ENCODE data around the gene XCL1. TPM values are rescaled to one million over a fixed set of nuclear protein-coding genes. Genes with fewer than 3 reads are reported as not detected.

XCL1 gene
- total and polyA plus RNA-seq, 2 of the 13 experiments (the other 11 are each of a cell fraction or from before 2014, with no cell fraction given): 2.5 to 7.6 TPM

- TF ChIP-seq SAFB2 (CRISPR knock-in tag; IDR thresholded peaks at IDR 0.05; ENCODE audit: borderline replicate concordance, low read depth) (no peak), SOX6 (IDR thresholded peaks at IDR 0.05) (no peak), SOX6 (CRISPR knock-in tag; IDR thresholded peaks at IDR 0.05) (no peak), MXD3 (CRISPR knock-in tag; IDR thresholded peaks at IDR 0.05) (no peak), FOXO4 (CRISPR knock-in tag; conservative IDR thresholded peaks at IDR 0.05) (no peak)
These were observed 29.0 kb downstream of the XCL1 start (continued) for GRCh38 chr1:168605443-168605842.

- H4K20me1 ChIP-seq (ENCODE audit: insufficient read depth, low read length): no peaks in the 10 kb centered on the region
- ATAC-seq (no peak), DNase-seq (ENCODE audit: low spot score) (no peak), FAIRE-seq (no peak)
- no peaks in the 10 kb centered on the region for H3K36me3 ChIP-seq (replicated peaks in 1 of 2; ENCODE audit: control insufficient read depth in 1 of 2, insufficient read depth in 2 of 2, low read length in 2 of 2)
- in situ Hi-C loops (cut with HindIII; ENCODE audit: extremely low pct_ligation_motif_present, low pct_unique_long_range_greater_than_20kb): no loop called here
- intact Hi-C loops (cut with micrococcal nuclease; ENCODE audit: unreplicated experiment): loop anchor here (10.0 kb wide), 1 partner anchor 229 kb away; no protein-coding TSS in a partner anchor
- ChIA-PET POLR2A (no interaction called here), CTCF (ENCODE audit: low intra/inter-chr PET ratio, low total read pairs) (no interaction called here)
- no peaks in the 10 kb centered on the region for H3K9me3 ChIP-seq (ENCODE audit: low read length)
- no peak overlapping the region for H3K9ac ChIP-seq (ENCODE audit: insufficient read depth, low read depth, low read length)
- no peak overlapping the region for H3K4me2 ChIP-seq (ENCODE audit: low read depth, low read length)
- H3K27ac ChIP-seq (ENCODE audit: extremely low read length, insufficient read depth, low read length): no peak overlapping the region
- BruUV-seq (replicated peaks): no TSS peak
- no peaks in the 10 kb centered on the region; a peak in 2 of 5 replicates for H3K27me3 ChIP-seq (ENCODE audit: control insufficient read depth in 1 of 2, insufficient read depth in 2 of 2, low read length in 2 of 2)
- no peaks in the 10 kb centered on the region for H3K4me1 ChIP-seq (ENCODE audit: insufficient read depth, low read length)
- no peaks in the 10 kb centered on the region for H3K79me2 ChIP-seq (ENCODE audit: insufficient read depth, low read length)
- no peak overlapping the region for H3K4me3 ChIP-seq (replicated peaks in 1 of 3; ENCODE audit: insufficient read depth in 1 of 3, low read depth in 2 of 3, low read length in 3 of 3)
- no peak overlapping the region for H2AFZ ChIP-seq (ENCODE audit: low read length)
- no peak for TF ChIP-seq ZBTB40 (IDR thresholded peaks at IDR 0.05)
- TF ChIP-seq ZBTB40 (CRISPR knock-in tag; IDR thresholded peaks at IDR 0.05): no peak
- TF ChIP-seq ZNF746 (CRISPR knock-in tag; IDR thresholded peaks at IDR 0.05): no peak
- TF ChIP-seq CERS6 (CRISPR knock-in tag; IDR thresholded peaks at IDR 0.05): no peak
- TF ChIP-seq NR2F2 (IDR thresholded peaks at IDR 0.05; ENCODE audit: borderline replicate concordance, low read depth): no peak
- no peak for TF ChIP-seq HBP1 (CRISPR knock-in tag; IDR thresholded peaks at IDR 0.05; ENCODE audit: low read depth)
These were observed 29.7 kb downstream of the XCL1 start for GRCh38 chr1:168606096-168606495.
